ENCODE data around the gene ALB. TPM values are rescaled to one million over a fixed set of nuclear protein-coding genes. Genes with fewer than 3 reads are reported as not detected.

The ALB gene
- total RNA-seq, 1 donor: not detected

- TF ChIP-seq CTCF (IDR thresholded peaks at IDR 0.05; ENCODE audit: extremely low read depth, low read depth, low read length): no peak
These were observed 54.3 kb downstream of the ALB start for GRCh38 chr4:73458184-73459047.

GRCh38 chr4:73459048-73459421 is 54.9 kb downstream of the ALB start:
- no peak for TF ChIP-seq CTCF (IDR thresholded peaks at IDR 0.05; ENCODE audit: extremely low read depth, low read depth, low read length)
- Histone ChIP-seq H3K27me3 (ENCODE audit: insufficient read depth, low read length) (no peaks in the 10 kb centered on the region), H2AFZ (ENCODE audit: low read length) (no peak overlapping the region), H3K79me2 (ENCODE audit: insufficient read depth, low read length) (no peaks in the 10 kb centered on the region), H3K36me3 (ENCODE audit: insufficient read depth, low read length) (no peaks in the 10 kb centered on the region), H3K4me1 (ENCODE audit: insufficient read depth, low read length) (no peaks in the 10 kb centered on the region), H3K4me2 (ENCODE audit: insufficient read depth, low read length) (no peak overlapping the region), H3K4me3 (ENCODE audit: insufficient read depth, low read length) (no peak overlapping the region), H4K20me1 (ENCODE audit: insufficient read depth, low read length) (no peaks in the 10 kb centered on the region), H3K9me3 (ENCODE audit: low read depth, low read length) (no peaks in the 10 kb centered on the region), H3K27ac (ENCODE audit: low read depth, low read length) (no peak overlapping the region)
- no peak for DNase-seq (ENCODE audit: insufficient read length, low spot score, missing footprints)

More at GRCh38 chr4:73458184-73459047, 54.3 kb downstream of the ALB start:
- H3K79me2 ChIP-seq (ENCODE audit: insufficient read depth, low read length): no peaks in the 10 kb centered on the region
- no peaks in the 10 kb centered on the region for H3K9me3 ChIP-seq (ENCODE audit: low read depth, low read length)
- no peaks in the 10 kb centered on the region for H3K4me1 ChIP-seq (ENCODE audit: insufficient read depth, low read length)
- no peaks in the 10 kb centered on the region for H4K20me1 ChIP-seq (ENCODE audit: insufficient read depth, low read length)
- H3K4me3 ChIP-seq (ENCODE audit: insufficient read depth, low read length): no peak overlapping the region
- DNase-seq (ENCODE audit: insufficient read length, low spot score, missing footprints): no peak
- H3K36me3 ChIP-seq (ENCODE audit: insufficient read depth, low read length): no peaks in the 10 kb centered on the region
- H3K27ac ChIP-seq (ENCODE audit: low read depth, low read length): no peak overlapping the region
- H3K27me3 ChIP-seq (ENCODE audit: insufficient read depth, low read length): no peaks in the 10 kb centered on the region
- H3K4me2 ChIP-seq (ENCODE audit: insufficient read depth, low read length): no peak overlapping the region
- no peak overlapping the region for H2AFZ ChIP-seq (ENCODE audit: low read length)

GRCh38 chr4:73460913-73461522 is 56.9 kb downstream of the ALB start:
- no peak overlapping the region for H3K4me3 ChIP-seq (ENCODE audit: insufficient read depth, low read length)
- no peak for TF ChIP-seq CTCF (IDR thresholded peaks at IDR 0.05; ENCODE audit: extremely low read depth, low read depth, low read length)
- no peaks in the 10 kb centered on the region for H3K9me3 ChIP-seq (ENCODE audit: low read depth, low read length)
- H3K27me3 ChIP-seq (ENCODE audit: insufficient read depth, low read length): no peaks in the 10 kb centered on the region
- no peaks in the 10 kb centered on the region for H3K36me3 ChIP-seq (ENCODE audit: insufficient read depth, low read length)
- no peak for DNase-seq (ENCODE audit: insufficient read length, low spot score, missing footprints)
- H3K4me2 ChIP-seq (ENCODE audit: insufficient read depth, low read length): no peak overlapping the region
- no peak overlapping the region for H2AFZ ChIP-seq (ENCODE audit: low read length)
- no peaks in the 10 kb centered on the region for H3K79me2 ChIP-seq (ENCODE audit: insufficient read depth, low read length)
- no peaks in the 10 kb centered on the region for H3K4me1 ChIP-seq (ENCODE audit: insufficient read depth, low read length)
- H3K27ac ChIP-seq (ENCODE audit: low read depth, low read length): no peak overlapping the region
- no peaks in the 10 kb centered on the region for H4K20me1 ChIP-seq (ENCODE audit: insufficient read depth, low read length)

GRCh38 chr4:73468170-73468569 is 64.1 kb downstream of the ALB start:
- Histone ChIP-seq H3K4me2 (ENCODE audit: insufficient read depth, low read length) (no peak overlapping the region), H3K79me2 (ENCODE audit: insufficient read depth, low read length) (no peaks in the 10 kb centered on the region), H3K27me3 (ENCODE audit: insufficient read depth, low read length) (peaks cover 22% of the 10 kb centered on the region), H3K4me1 (ENCODE audit: insufficient read depth, low read length) (no peaks in the 10 kb centered on the region), H4K20me1 (ENCODE audit: insufficient read depth, low read length) (no peaks in the 10 kb centered on the region), H3K4me3 (ENCODE audit: insufficient read depth, low read length) (no peak overlapping the region), H3K27ac (ENCODE audit: low read depth, low read length) (no peak overlapping the region), H2AFZ (ENCODE audit: low read length) (no peak overlapping the region), H3K36me3 (ENCODE audit: insufficient read depth, low read length) (no peaks in the 10 kb centered on the region), H3K9me3 (ENCODE audit: low read depth, low read length) (peaks cover 2% of the 10 kb centered on the region)
- no peak for DNase-seq (ENCODE audit: insufficient read length, low spot score, missing footprints)
- no peak for TF ChIP-seq CTCF (IDR thresholded peaks at IDR 0.05; ENCODE audit: extremely low read depth, low read depth, low read length)
